Measurements from ENCODE around the gene RPL28. TPM values are rescaled to one million over a fixed set of nuclear protein-coding genes. Genes with fewer than 3 reads are reported as not detected.

RPL28 gene
- total and polyA plus RNA-seq, 2 of the 13 experiments (the other 11 are each of a cell fraction or from before 2014, with no cell fraction given), result 105 to 420 TPM

DNA sequence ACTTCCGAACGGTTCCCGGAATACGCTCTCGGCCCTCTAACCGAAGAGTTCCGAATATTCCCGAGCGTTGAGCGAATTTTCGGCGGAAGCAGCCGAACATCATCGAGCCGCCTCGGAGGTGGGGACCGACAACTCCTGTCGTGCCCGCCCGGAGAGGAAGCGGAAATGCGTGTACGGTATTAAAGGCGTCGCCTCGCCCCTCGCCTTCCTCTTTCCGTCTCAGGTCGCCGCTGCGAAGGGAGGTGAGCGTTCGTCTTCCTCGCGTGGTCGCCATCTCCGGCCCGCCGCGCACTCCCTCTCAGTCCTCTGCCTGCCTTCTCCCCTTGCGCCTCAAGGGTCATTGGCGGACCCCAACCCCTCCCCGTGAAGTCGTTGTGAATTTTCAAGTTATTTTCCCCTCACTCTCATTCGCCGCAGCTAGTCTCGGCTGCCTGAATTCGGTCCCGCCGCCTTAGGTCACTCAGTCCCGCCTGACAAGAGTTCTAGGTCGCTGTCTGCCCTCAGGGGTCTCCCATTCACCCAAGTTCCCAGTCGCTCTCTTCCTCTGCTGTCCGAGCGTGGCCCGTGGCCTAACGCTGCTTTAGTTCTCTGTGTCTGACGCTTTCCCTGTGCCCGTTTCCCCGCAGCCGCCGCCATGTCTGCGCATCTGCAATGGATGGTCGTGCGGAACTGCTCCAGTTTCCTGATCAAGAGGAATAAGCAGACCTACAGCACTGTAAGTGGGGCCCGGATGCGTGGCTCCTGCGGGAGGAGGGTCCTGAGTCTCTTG lies at the start of gene RPL28 (continued):
- TF ChIP-seq, protein P1, sequence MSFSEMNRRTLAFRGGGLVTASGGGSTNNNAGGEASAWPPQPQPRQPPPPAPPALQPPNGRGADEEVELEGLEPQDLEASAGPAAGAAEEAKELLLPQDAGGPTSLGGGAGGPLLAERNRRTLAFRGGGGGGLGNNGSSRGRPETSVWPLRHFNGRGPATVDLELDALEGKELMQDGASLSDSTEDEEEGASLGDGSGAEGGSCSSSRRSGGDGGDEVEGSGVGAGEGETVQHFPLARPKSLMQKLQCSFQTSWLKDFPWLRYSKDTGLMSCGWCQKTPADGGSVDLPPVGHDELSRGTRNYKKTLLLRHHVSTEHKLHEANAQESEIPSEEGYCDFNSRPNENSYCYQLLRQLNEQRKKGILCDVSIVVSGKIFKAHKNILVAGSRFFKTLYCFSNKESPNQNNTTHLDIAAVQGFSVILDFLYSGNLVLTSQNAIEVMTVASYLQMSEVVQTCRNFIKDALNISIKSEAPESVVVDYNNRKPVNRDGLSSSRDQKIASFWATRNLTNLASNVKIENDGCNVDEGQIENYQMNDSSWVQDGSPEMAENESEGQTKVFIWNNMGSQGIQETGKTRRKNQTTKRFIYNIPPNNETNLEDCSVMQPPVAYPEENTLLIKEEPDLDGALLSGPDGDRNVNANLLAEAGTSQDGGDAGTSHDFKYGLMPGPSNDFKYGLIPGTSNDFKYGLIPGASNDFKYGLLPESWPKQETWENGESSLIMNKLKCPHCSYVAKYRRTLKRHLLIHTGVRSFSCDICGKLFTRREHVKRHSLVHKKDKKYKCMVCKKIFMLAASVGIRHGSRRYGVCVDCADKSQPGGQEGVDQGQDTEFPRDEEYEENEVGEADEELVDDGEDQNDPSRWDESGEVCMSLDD (CRISPR knock-in tag; IDR thresholded peaks at IDR 0.05; ENCODE audit: borderline replicate concordance), result 0 out of 2 replicates have a peak, but pooled peaks have one; percentile 57
- no peak for TF ChIP-seq ZNF251 (CRISPR knock-in tag; IDR thresholded peaks at IDR 0.05)
- TF ChIP-seq, protein P2, sequence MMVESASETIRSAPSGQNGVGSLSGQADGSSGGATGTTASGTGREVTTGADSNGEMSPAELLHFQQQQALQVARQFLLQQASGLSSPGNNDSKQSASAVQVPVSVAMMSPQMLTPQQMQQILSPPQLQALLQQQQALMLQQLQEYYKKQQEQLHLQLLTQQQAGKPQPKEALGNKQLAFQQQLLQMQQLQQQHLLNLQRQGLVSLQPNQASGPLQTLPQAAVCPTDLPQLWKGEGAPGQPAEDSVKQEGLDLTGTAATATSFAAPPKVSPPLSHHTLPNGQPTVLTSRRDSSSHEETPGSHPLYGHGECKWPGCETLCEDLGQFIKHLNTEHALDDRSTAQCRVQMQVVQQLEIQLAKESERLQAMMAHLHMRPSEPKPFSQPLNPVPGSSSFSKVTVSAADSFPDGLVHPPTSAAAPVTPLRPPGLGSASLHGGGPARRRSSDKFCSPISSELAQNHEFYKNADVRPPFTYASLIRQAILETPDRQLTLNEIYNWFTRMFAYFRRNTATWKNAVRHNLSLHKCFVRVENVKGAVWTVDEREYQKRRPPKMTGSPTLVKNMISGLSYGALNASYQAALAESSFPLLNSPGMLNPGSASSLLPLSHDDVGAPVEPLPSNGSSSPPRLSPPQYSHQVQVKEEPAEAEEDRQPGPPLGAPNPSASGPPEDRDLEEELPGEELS (CRISPR knock-in tag; IDR thresholded peaks at IDR 0.05), result peak; percentile 51; the same call in 1 of the 2 replicates

DNA sequence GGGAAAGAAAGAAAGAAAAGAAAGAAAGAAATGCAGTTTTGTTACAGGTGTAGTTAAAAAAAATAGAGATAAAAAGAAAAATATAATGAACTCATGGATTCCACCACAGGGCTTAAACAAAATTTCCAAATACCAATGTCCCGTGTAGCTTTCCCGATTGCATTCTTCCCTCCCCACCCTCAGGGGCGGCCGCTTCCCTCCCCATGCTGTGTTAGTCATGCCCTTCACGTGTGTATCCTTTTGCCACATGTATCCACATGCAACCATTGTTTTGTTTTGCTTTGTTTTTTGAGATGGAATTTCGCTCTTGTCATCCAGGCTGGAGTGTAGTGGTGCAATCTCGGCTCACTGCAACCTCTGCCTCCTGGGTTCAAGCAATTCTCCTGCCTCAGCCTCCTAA lies 49.6 kb upstream of the RPL28 start:
- no peak for DNase-seq (ENCODE audit: low spot score)
- intact Hi-C loops (cut with micrococcal nuclease; ENCODE audit: unreplicated experiment), result loop anchor here (5.0 kb wide), 1 partner anchor 776 kb away; no protein-coding TSS in a partner anchor
- no peak for FAIRE-seq

More for the DNA sequence above, 49.6 kb upstream of the RPL28 start:
- Histone ChIP-seq H3K79me2 (ENCODE audit: insufficient read depth, low read length) (peaks cover 5% of the 10 kb centered on the region), H3K27me3 (ENCODE audit: control insufficient read depth in 1 of 2, insufficient read depth in 2 of 2, low read length in 2 of 2) (no peaks in the 10 kb centered on the region; a peak in 1 of 5 replicates), H3K4me2 (ENCODE audit: low read depth, low read length) (no peak overlapping the region), H3K4me3 (replicated peaks in 1 of 3; ENCODE audit: insufficient read depth in 1 of 3, low read depth in 2 of 3, low read length in 3 of 3) (no peak overlapping the region), H3K27ac (ENCODE audit: extremely low read length, insufficient read depth, low read length) (no peak overlapping the region), H3K9me3 (ENCODE audit: low read length) (no peaks in the 10 kb centered on the region), H2AFZ (ENCODE audit: low read length) (no peak overlapping the region), H3K36me3 (replicated peaks in 1 of 2; ENCODE audit: control insufficient read depth in 1 of 2, insufficient read depth in 2 of 2, low read length in 2 of 2) (no peaks in the 10 kb centered on the region), H3K4me1 (ENCODE audit: insufficient read depth, low read length) (peaks cover 47% of the 10 kb centered on the region), H3K9ac (ENCODE audit: insufficient read depth, low read depth, low read length) (no peak overlapping the region), H4K20me1 (ENCODE audit: insufficient read depth, low read length) (no peaks in the 10 kb centered on the region)
- peak; percentile 54; the same call in 1 of the 2 replicates for TF ChIP-seq SOX5 (CRISPR knock-in tag; IDR thresholded peaks at IDR 0.05; ENCODE audit: borderline replicate concordance)
- peak; percentile 61 for TF ChIP-seq BHLHE40 (IDR thresholded peaks at IDR 0.05; ENCODE audit: low read length)
- no peak for TF ChIP-seq FOXM1 (CRISPR knock-in tag; IDR thresholded peaks at IDR 0.05)
- no peak for TF ChIP-seq SRF (IDR thresholded peaks at IDR 0.05; ENCODE audit: low read depth, low read length)
- no peak for TF ChIP-seq ZNF251 (CRISPR knock-in tag; IDR thresholded peaks at IDR 0.05)
- no peak for TF ChIP-seq TRIM24 (CRISPR knock-in tag; IDR thresholded peaks at IDR 0.05)
- TF ChIP-seq RBAK (CRISPR knock-in tag; IDR thresholded peaks at IDR 0.05), result no peak
- TF ChIP-seq ZNF629 (CRISPR knock-in tag; conservative IDR thresholded peaks at IDR 0.05), result no peak
- TF ChIP-seq EP300 (IDR thresholded peaks at IDR 0.05; ENCODE audit: low read depth in 2 of 2, low read length in 2 of 2), result no peak
- no peak for TF ChIP-seq EP300 (CRISPR knock-in tag; IDR thresholded peaks at IDR 0.05; ENCODE audit: borderline replicate concordance)
- no peak for TF ChIP-seq ZNF776 (CRISPR knock-in tag; IDR thresholded peaks at IDR 0.05)
- TF ChIP-seq SP1 (IDR thresholded peaks at IDR 0.05), result no peak
- TF ChIP-seq SP1 (CRISPR knock-in tag; IDR thresholded peaks at IDR 0.05), result no peak
- TF ChIP-seq ZBTB1 (CRISPR knock-in tag; IDR thresholded peaks at IDR 0.05; ENCODE audit: borderline replicate concordance), result no peak
- no TSS peak for BruUV-seq (replicated peaks)
- WGBS (ENCODE audit: low lambda C conversion rate), result 23% methylated on average over 7 of the region's 7 CpGs
- in situ Hi-C loops (cut with HindIII; ENCODE audit: extremely low pct_ligation_motif_present, low pct_unique_long_range_greater_than_20kb), result no loop called here
- ATAC-seq, result no peak
- POLR2A ChIA-PET, result no interaction called here
- CTCF ChIA-PET (ENCODE audit: low intra/inter-chr PET ratio, low total read pairs), result no interaction called here

All from HepG2 (cell line).